ENCODE results near the gene ZBTB22. TPM values are rescaled to one million over a fixed set of nuclear protein-coding genes. Genes with fewer than 3 reads are reported as not detected.
"Not testable (repeated sequence)": the region's sequence is repeated elsewhere in the genome, so short reads cannot be mapped to it uniquely, and the experiment has no call there.

The ZBTB22 gene
- total RNA-seq, 1 donor from 2014 or later = 5.7 TPM

DNA sequence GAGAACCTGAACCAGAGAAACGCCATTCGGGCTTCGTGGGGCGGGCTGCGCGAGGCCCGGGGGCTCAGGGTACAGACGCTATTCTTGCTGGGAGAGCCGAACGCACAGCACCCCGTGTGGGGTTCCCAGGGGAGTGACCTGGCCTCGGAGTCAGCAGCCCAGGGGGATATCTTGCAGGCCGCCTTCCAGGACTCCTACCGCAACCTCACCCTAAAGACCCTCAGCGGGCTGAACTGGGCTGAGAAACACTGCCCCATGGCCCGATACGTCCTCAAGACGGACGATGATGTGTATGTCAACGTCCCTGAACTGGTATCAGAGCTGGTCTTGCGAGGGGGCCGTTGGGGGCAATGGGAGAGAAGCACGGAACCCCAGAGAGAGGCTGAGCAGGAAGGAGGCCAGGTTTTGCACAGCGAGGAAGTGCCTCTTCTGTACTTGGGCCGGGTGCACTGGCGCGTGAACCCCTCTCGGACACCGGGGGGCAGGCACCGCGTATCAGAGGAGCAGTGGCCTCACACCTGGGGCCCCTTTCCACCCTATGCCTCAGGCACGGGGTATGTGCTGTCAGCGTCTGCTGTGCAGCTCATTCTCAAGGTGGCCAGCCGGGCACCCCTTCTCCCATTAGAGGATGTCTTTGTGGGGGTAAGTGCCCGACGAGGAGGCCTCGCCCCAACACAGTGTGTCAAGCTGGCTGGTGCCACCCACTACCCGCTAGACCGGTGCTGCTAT, 39.7 kb downstream of the ZBTB22 start:
- Histone ChIP-seq H3K79me2 (ENCODE audit: low read depth) (peaks cover 33% of the 10 kb centered on the region), H3K4me2 (peak overlapping the region; percentile 98), H3K4me1 (peaks cover 38% of the 10 kb centered on the region), H3K9ac (no peak overlapping the region), H3K4me3 (peak overlapping the region; percentile 57), H3K36me3 (peaks cover 8% of the 10 kb centered on the region), H3K27ac (no peak overlapping the region), H3K9me3 (ENCODE audit: low read depth) (no peaks in the 10 kb centered on the region), H3K27me3 (no peaks in the 10 kb centered on the region), H2AFZ (replicated peaks) (no peak overlapping the region), H4K20me1 (ENCODE audit: low read depth) (peaks cover 60% of the 10 kb centered on the region), H3F3A (ENCODE audit: low read depth) (peaks cover 59% of the 10 kb centered on the region)
- Mint-ChIP-seq H3K36me3 (peaks cover 19% of the 10 kb centered on the region), H3K4me1 (peaks cover 39% of the 10 kb centered on the region), H3K9me3 (no peaks in the 10 kb centered on the region), H3K27ac (no peak overlapping the region), H3K27me3 (ENCODE audit: insufficient read depth, low read depth) (peaks cover 5% of the 10 kb centered on the region), H3K4me3 (peak overlapping the region; percentile 88)
- peak; percentile 29 for DNase-seq (ENCODE audit: low spot score)
- no peak for TF ChIP-seq CTCF (IDR thresholded peaks at IDR 0.05)
- TF ChIP-seq EZH2 (IDR thresholded peaks at IDR 0.05) = no peak
- no peak for TF ChIP-seq EZH2phosphoT487 (IDR thresholded peaks at IDR 0.05)

DNA sequence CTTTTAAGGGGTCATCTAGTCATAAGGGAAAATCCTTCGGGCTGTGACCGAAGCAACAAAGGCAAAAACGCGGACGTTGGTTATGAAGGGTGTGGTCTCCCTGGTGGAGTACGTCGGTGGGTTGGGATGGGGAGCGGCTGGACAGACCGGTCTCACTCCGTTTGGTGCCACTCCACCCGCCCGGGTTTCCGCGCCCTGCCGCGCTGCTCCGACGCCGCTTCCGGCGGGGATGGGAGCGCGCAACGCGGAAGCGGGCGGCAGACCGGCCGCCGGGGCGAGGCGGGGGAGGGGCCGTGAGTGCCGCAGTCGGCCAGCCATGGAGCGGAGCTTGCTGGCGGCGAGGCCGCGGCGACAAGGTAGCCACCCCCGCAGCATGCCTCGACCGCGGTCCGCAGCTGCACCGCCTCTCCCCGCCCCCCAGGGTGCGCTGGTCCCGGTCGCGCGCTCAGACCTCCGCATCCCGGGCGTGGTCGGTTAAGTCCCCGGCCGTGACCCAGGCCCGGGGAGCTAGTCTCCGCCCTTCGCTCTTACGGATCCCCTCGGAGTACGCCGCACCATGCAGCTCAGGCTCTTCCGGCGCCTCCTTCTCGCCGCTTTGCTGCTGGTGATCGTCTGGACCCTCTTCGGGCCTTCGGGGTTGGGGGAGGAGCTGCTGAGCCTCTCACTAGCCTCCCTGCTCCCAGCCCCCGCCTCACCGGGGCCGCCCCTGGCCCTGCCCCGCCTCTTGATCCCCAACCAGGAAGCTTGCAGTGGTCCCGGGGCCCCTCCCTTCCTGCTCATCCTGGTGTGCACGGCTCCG, 40.5 kb downstream of the ZBTB22 start, which contains the start of gene B3GALT4:
Gene B3GALT4 (plus strand): TSS at position 260 of the 799 bp plus-strand sequence. CDS start 297 bp downstream, at position 557.
- peaks cover 42% of the 10 kb centered on the region for H3K4me1 ChIP-seq
- H2AFZ ChIP-seq (replicated peaks) = no peak within 1 kb of the TSS
- Mint-ChIP-seq H3K9me3 (no peaks in the 10 kb centered on the region), H3K4me3 (peak within 1 kb of the TSS; percentile 88), H3K36me3 (peaks cover 24% of the 10 kb centered on the region), H3K27me3 (ENCODE audit: insufficient read depth, low read depth) (peaks cover 5% of the 10 kb centered on the region), H3K4me1 (peaks cover 45% of the 10 kb centered on the region), H3K27ac (peak within 1 kb of the TSS; percentile 32)
- peaks cover 68% of the 10 kb centered on the region for H4K20me1 ChIP-seq (ENCODE audit: low read depth)
- DNase-seq (ENCODE audit: low spot score) = peak; percentile 93
- H3K27me3 ChIP-seq = no peaks in the 10 kb centered on the region
- H3F3A ChIP-seq (ENCODE audit: low read depth) = peaks cover 67% of the 10 kb centered on the region
- no peak within 1 kb of the TSS for H3K9ac ChIP-seq
- H3K4me3 ChIP-seq = peak within 1 kb of the TSS; percentile 57
- no peaks in the 10 kb centered on the region for H3K9me3 ChIP-seq (ENCODE audit: low read depth)
- H3K36me3 ChIP-seq = peaks cover 8% of the 10 kb centered on the region
- TF ChIP-seq CTCF (IDR thresholded peaks at IDR 0.05) = peak; percentile 59
- TF ChIP-seq EZH2 (IDR thresholded peaks at IDR 0.05) = no peak
- no peak for TF ChIP-seq EZH2phosphoT487 (IDR thresholded peaks at IDR 0.05)
- H3K4me2 ChIP-seq = peak within 1 kb of the TSS; percentile 98
- H3K27ac ChIP-seq = peak within 1 kb of the TSS; percentile 23
- peaks cover 40% of the 10 kb centered on the region for H3K79me2 ChIP-seq (ENCODE audit: low read depth)

GRCh38 chr6:33276581-33276863, 41.0 kb downstream of the ZBTB22 start:
- H3K4me1 ChIP-seq = peaks cover 42% of the 10 kb centered on the region
- H3K9ac ChIP-seq = no peak overlapping the region
- H3K4me3 ChIP-seq = peak overlapping the region; percentile 57
- Mint-ChIP-seq H3K36me3 (peaks cover 24% of the 10 kb centered on the region), H3K27me3 (ENCODE audit: insufficient read depth, low read depth) (peaks cover 7% of the 10 kb centered on the region), H3K27ac (peak overlapping the region; percentile 32), H3K4me1 (peaks cover 45% of the 10 kb centered on the region), H3K4me3 (peak overlapping the region; percentile 86), H3K9me3 (no peaks in the 10 kb centered on the region)
- TF ChIP-seq CTCF (IDR thresholded peaks at IDR 0.05) = no peak
- TF ChIP-seq EZH2phosphoT487 (IDR thresholded peaks at IDR 0.05) = no peak
- no peak for TF ChIP-seq EZH2 (IDR thresholded peaks at IDR 0.05)
- no peak overlapping the region for H2AFZ ChIP-seq (replicated peaks)
- H3K27ac ChIP-seq = peak overlapping the region; percentile 23
- peaks cover 68% of the 10 kb centered on the region for H4K20me1 ChIP-seq (ENCODE audit: low read depth)
- H3K79me2 ChIP-seq (ENCODE audit: low read depth) = peaks cover 42% of the 10 kb centered on the region
- peaks cover 69% of the 10 kb centered on the region for H3F3A ChIP-seq (ENCODE audit: low read depth)
- no peak for DNase-seq (ENCODE audit: low spot score)
- no peaks in the 10 kb centered on the region for H3K27me3 ChIP-seq
- H3K36me3 ChIP-seq = peaks cover 8% of the 10 kb centered on the region
- no peaks in the 10 kb centered on the region for H3K9me3 ChIP-seq (ENCODE audit: low read depth)
- peak overlapping the region; percentile 98 for H3K4me2 ChIP-seq

DNA sequence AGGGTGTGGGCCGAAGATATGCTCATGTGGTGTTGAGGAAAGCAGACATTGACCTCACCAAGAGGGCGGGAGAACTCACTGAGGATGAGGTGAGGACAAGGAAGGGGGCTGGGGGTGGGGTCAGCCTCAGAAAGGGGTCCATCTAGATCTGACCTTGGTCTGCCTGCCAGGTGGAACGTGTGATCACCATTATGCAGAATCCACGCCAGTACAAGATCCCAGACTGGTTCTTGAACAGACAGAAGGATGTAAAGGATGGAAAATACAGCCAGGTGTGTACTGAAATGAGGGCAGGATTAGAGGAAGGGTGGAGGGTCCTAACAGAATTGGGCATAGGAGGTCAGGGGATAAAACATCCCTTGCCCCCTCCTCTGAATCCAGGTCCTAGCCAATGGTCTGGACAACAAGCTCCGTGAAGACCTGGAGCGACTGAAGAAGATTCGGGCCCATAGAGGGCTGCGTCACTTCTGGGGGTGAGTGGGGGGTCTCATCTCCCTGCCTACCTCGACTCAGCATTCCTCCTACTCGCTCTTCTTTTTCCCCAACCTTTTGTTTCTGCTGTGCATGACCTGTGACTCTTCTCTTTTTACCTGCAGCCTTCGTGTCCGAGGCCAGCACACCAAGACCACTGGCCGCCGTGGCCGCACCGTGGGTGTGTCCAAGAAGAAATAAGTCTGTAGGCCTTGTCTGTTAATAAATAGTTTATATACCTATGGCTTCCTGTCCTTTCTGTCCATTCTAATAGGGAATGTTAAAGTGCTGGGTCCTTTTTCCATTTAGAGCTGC, 41.6 kb downstream of the ZBTB22 start:
- H3K36me3 ChIP-seq; H2AFZ ChIP-seq (replicated peaks); H3K9me3 ChIP-seq (ENCODE audit: low read depth); DNase-seq (ENCODE audit: low spot score); H3K27ac Mint-ChIP-seq; H3K9me3 Mint-ChIP-seq; H3K9ac ChIP-seq; H3K27me3 Mint-ChIP-seq (ENCODE audit: insufficient read depth, low read depth); H3K27me3 ChIP-seq: not testable (repeated sequence)
- Histone ChIP-seq H3K4me2 (peak overlapping the region; percentile 98), H3K27ac (peak overlapping the region; percentile 23), H4K20me1 (ENCODE audit: low read depth) (peaks cover 68% of the 10 kb centered on the region), H3F3A (ENCODE audit: low read depth) (peaks cover 69% of the 10 kb centered on the region), H3K79me2 (ENCODE audit: low read depth) (peaks cover 45% of the 10 kb centered on the region), H3K4me1 (peaks cover 42% of the 10 kb centered on the region), H3K4me3 (peak overlapping the region; percentile 83)
- peaks cover 24% of the 10 kb centered on the region for H3K36me3 Mint-ChIP-seq
- H3K4me1 Mint-ChIP-seq = peaks cover 45% of the 10 kb centered on the region
- H3K4me3 Mint-ChIP-seq = peak overlapping the region; percentile 86

Measured in neural progenitor cell (in vitro differentiated cells).